ENCODE data around the gene ENTHD1.

DNA sequence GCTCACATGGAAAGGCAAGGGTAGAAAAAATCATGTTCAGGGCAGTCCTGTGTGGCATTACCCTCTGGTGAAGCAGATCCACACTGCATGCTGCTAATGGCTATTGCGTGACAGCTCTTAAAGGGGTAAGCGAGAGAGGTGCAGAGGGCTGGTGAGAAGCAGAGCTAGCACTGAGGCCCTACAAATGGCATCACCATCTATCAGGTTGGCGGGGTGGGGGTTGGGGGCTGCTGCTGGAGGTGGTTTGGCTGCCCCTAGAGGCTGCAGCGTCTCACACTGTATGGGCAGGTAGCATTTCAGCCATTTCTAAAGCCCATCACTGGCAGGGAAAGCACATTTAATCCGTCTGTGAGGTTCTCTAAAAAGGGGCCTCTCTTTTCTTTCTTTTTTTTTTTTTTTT is 49.8 kb upstream of the ENTHD1 start:
- TF ChIP-seq, protein P1, sequence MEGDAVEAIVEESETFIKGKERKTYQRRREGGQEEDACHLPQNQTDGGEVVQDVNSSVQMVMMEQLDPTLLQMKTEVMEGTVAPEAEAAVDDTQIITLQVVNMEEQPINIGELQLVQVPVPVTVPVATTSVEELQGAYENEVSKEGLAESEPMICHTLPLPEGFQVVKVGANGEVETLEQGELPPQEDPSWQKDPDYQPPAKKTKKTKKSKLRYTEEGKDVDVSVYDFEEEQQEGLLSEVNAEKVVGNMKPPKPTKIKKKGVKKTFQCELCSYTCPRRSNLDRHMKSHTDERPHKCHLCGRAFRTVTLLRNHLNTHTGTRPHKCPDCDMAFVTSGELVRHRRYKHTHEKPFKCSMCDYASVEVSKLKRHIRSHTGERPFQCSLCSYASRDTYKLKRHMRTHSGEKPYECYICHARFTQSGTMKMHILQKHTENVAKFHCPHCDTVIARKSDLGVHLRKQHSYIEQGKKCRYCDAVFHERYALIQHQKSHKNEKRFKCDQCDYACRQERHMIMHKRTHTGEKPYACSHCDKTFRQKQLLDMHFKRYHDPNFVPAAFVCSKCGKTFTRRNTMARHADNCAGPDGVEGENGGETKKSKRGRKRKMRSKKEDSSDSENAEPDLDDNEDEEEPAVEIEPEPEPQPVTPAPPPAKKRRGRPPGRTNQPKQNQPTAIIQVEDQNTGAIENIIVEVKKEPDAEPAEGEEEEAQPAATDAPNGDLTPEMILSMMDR (IDR thresholded peaks at IDR 0.05; ENCODE audit: low read length) = peak; percentile 27; the same call in 1 of the 2 replicates
- TF ChIP-seq EZH2 (IDR thresholded peaks at IDR 0.05; ENCODE audit: borderline replicate concordance, low read length) = no peak
